ENCODE measurements around the gene CLEC18A.
"Not testable (repeated sequence)": the region's sequence is repeated elsewhere in the genome, so short reads cannot be mapped to it uniquely, and the experiment has no call there.

DNA sequence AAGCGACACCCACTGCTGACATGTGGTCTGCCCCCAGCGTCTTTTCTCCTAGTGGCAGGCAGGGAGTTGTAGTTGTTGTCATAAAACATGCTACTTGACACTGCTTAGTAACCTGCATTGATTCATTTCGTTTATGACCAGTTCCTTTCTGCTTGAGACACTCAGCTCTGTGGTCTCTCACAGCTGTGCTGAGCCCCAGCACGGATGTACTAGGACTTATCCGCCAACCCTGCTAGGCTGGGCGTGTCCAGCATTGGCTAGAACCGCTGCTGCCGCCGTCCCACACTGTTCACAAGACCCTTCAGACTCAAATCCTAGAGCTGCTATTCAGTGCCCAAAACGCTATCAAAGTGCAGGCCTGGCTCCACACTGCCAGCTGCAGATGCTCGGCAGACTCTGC is 60.0 kb downstream of the CLEC18A start:
- not testable (repeated sequence) for TF ChIP-seq ZNF70, ZFP3, ZFP30, SNAI2, CSDC2 (CRISPR knock-in tag; IDR thresholded peaks at IDR 0.05)
